Upper lobe of left lung (tissue), 4 donors: Measurements from ENCODE around the gene KNSTRN.

Experiments used
- EP300 ChIP-seq, 4 donors: sonication (generic); formaldehyde crosslinking; IDR thresholded peaks; one replicate each; pipeline ENCODE4 v1.5.1; 2017; ENCODE audit warnings: antibody characterized with exemption in 4 of 4, control low read depth in 2 of 4
- POLR2A ChIP-seq, 4 donors: fragments of 450-650 bp; IDR thresholded peaks; one replicate each; pipeline ENCODE4 v1.5.1; 2016 to 2017; ENCODE audit warnings: antibody characterized with exemption in 4 of 4, mild to moderate bottlenecking in 2 of 4
- POLR2AphosphoS5 ChIP-seq, 2 donors: sonication (generic); formaldehyde crosslinking; IDR thresholded peaks; one replicate each; pipeline ENCODE4 v1.5.1; 2017; ENCODE audit warnings: antibody characterized with exemption in 2 of 2
- TF ChIP-seq, protein P1 (sequence below), 6 experiments: fragments of 450-650 bp in 4 of 6; fragments of 200-600 bp in 2 of 6; sonication (generic) in 2 of 6; IDR thresholded peaks; one replicate each; pipeline ENCODE4 v1.5.1; 2016 to 2019; ENCODE audit warnings: antibody characterized with exemption in 6 of 6

DNA sequence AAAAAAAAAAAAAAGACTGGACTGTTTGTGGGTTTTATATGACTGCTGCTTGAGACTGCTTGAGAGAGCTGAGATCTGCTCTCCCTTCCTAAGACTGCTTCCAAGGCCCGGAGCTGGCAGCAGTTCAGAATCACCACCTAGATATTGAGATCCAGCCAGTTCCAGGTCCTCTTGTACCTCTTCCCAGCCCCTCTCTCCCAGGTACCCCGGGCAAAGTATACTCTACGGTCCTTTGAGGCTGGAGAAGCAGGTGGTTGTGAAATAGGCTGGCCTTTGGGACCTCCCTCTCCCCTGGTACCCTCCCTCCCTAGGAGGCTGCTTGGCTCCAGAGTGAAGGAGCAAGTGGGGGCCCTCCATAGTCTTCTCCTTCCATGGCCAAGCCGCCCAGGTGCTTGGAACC lies 45.7 kb downstream of the KNSTRN start:
- TF ChIP-seq, protein P1, sequence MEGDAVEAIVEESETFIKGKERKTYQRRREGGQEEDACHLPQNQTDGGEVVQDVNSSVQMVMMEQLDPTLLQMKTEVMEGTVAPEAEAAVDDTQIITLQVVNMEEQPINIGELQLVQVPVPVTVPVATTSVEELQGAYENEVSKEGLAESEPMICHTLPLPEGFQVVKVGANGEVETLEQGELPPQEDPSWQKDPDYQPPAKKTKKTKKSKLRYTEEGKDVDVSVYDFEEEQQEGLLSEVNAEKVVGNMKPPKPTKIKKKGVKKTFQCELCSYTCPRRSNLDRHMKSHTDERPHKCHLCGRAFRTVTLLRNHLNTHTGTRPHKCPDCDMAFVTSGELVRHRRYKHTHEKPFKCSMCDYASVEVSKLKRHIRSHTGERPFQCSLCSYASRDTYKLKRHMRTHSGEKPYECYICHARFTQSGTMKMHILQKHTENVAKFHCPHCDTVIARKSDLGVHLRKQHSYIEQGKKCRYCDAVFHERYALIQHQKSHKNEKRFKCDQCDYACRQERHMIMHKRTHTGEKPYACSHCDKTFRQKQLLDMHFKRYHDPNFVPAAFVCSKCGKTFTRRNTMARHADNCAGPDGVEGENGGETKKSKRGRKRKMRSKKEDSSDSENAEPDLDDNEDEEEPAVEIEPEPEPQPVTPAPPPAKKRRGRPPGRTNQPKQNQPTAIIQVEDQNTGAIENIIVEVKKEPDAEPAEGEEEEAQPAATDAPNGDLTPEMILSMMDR (IDR thresholded peaks at IDR 0.05), result no peak
- TF ChIP-seq EP300 (IDR thresholded peaks at IDR 0.05) (no peak), POLR2A (IDR thresholded peaks at IDR 0.05) (no peak), POLR2AphosphoS5 (IDR thresholded peaks at IDR 0.05) (no peak)
